GM19397 (cell line): ENCODE measurements around the gene MYRIP.
"Not testable (repeated sequence)": the region's sequence is repeated elsewhere in the genome, so short reads cannot be mapped to it uniquely, and the experiment has no call there.

Experiments
- ATAC-seq: cut with Tn5 transposase; IDR thresholded peaks from one replicate; pipeline ENCODE4 v1.9.1; 2021; ENCODE audit warnings: mild to moderate bottlenecking, moderate library complexity; ENCODE audit not compliant: unreplicated experiment

The MYRIP gene

GRCh38 chr3:40077139-40077538 is 267.7 kb downstream of the MYRIP start:
- ATAC-seq: not testable (repeated sequence)

GRCh38 chr3:40077828-40078492 is 268.6 kb downstream of the MYRIP start:
- ATAC-seq: not testable (repeated sequence)

GRCh38 chr3:40078590-40078989 is 269.2 kb downstream of the MYRIP start:
- no peak for ATAC-seq

GRCh38 chr3:40079203-40079846 is 269.9 kb downstream of the MYRIP start:
- ATAC-seq: no peak

- no peak for ATAC-seq
Observed at GRCh38 chr3:40079847-40080240, 270.4 kb downstream of the MYRIP start.

- ATAC-seq: no peak
Observed at GRCh38 chr3:40083066-40083465, 273.7 kb downstream of the MYRIP start.

- not testable (repeated sequence) for ATAC-seq
Observed at GRCh38 chr3:40084424-40084823, 275.0 kb downstream of the MYRIP start.

- no peak for ATAC-seq
Observed at GRCh38 chr3:40086890-40087883, 277.8 kb downstream of the MYRIP start.

- no peak for ATAC-seq
Observed at GRCh38 chr3:40088527-40089170, 279.2 kb downstream of the MYRIP start.

GRCh38 chr3:40096661-40097111 is 287.3 kb downstream of the MYRIP start:
- ATAC-seq: no peak

- ATAC-seq: no peak
Observed at GRCh38 chr3:40097131-40098117, 288.0 kb downstream of the MYRIP start.

GRCh38 chr3:40098261-40098759 is 288.9 kb downstream of the MYRIP start:
- ATAC-seq: no peak

GRCh38 chr3:40099871-40100270 is 290.5 kb downstream of the MYRIP start:
- ATAC-seq: no peak

GRCh38 chr3:40102182-40102581 is 292.8 kb downstream of the MYRIP start:
- no peak for ATAC-seq

- no peak for ATAC-seq
Observed at GRCh38 chr3:40103829-40104228, 294.4 kb downstream of the MYRIP start.

- ATAC-seq: no peak
Observed at GRCh38 chr3:40104441-40104840, 295.0 kb downstream of the MYRIP start.

- no peak for ATAC-seq
Observed at GRCh38 chr3:40108643-40109042, 299.2 kb downstream of the MYRIP start.

GRCh38 chr3:40109641-40110490 is 300.5 kb downstream of the MYRIP start:
- no peak for ATAC-seq
